Measurements from ENCODE around the gene FAR1. TPM values are rescaled to one million over a fixed set of nuclear protein-coding genes. Genes with fewer than 3 reads are reported as not detected.

FAR1 gene
- total and polyA plus RNA-seq, 2 of the 4 experiments (the other 2 are of a cell fraction): 35.3 to 119 TPM

GRCh38 chr11:13701506-13701905 lies 33.0 kb downstream of the FAR1 start:
- peaks cover 7% of the 10 kb centered on the region for H3K36me3 ChIP-seq (ENCODE audit: control insufficient read depth, insufficient read depth, low read length)

More at GRCh38 chr11:13701506-13701905, 33.0 kb downstream of the FAR1 start:
- H3K4me3 ChIP-seq (ENCODE audit: insufficient read depth, low read depth, low read length): no peak overlapping the region
- POLR2A ChIA-PET (ENCODE audit: unreplicated experiment): no interaction called here
- H3K27ac ChIP-seq (ENCODE audit: insufficient read depth, low read length): no peak overlapping the region
- H2BK20ac ChIP-seq (ENCODE audit: low read depth, low read length): no peak overlapping the region
- WGBS, 2 experiments (ENCODE audit: extremely low coverage in 2 of 2, insufficient read length in 1 of 2): no CpG with 5 or more reads among the region's 2 CpGs
- dilution Hi-C loops (cut with HindIII; ENCODE audit: low sequenced_read_pairs, unreplicated experiment): no loop called here
- H3K4ac ChIP-seq (ENCODE audit: low read depth, low read length): no peak overlapping the region
- no peak overlapping the region for H3K56ac ChIP-seq (ENCODE audit: extremely low read depth, insufficient read depth, low read length)
- H4K91ac ChIP-seq (ENCODE audit: insufficient read depth, low read depth, low read length): no peak overlapping the region
- no peaks in the 10 kb centered on the region for H3K9me3 ChIP-seq (ENCODE audit: control insufficient read depth, insufficient read depth, low read length)
- H2AFZ ChIP-seq (replicated peaks; ENCODE audit: low read length, poor library complexity): no peak overlapping the region
- H3K79me1 ChIP-seq (ENCODE audit: low read depth in 1 of 2, low read length in 2 of 2): peaks cover 14 to 16% of the 10 kb centered on the region in 2 experiments
- H3K27me3 ChIP-seq (ENCODE audit: control insufficient read depth, insufficient read depth, low read length): no peaks in the 10 kb centered on the region
- H2BK5ac ChIP-seq (ENCODE audit: low read depth, low read length, poor library complexity, severe bottlenecking): no peak overlapping the region
- no peaks in the 10 kb centered on the region for H3K9me1 ChIP-seq (ENCODE audit: insufficient read depth, low read length)
- DNase-seq (no peak), ATAC-seq (ENCODE audit: low read depth) (no peak)
- TF ChIP-seq, protein P1, sequence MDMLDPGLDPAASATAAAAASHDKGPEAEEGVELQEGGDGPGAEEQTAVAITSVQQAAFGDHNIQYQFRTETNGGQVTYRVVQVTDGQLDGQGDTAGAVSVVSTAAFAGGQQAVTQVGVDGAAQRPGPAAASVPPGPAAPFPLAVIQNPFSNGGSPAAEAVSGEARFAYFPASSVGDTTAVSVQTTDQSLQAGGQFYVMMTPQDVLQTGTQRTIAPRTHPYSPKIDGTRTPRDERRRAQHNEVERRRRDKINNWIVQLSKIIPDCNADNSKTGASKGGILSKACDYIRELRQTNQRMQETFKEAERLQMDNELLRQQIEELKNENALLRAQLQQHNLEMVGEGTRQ (IDR thresholded peaks at IDR 0.05; ENCODE audit: low read depth, low read length): no peak
- no peak for TF ChIP-seq RCOR1 (IDR thresholded peaks at IDR 0.05; ENCODE audit: insufficient replicate concordance, low read length)
- no peak for TF ChIP-seq SMC3 (IDR thresholded peaks at IDR 0.05; ENCODE audit: low read depth, low read length)
- TF ChIP-seq RFX5 (IDR thresholded peaks at IDR 0.05; ENCODE audit: low read depth, low read length): no peak
- no peak for TF ChIP-seq RAD21 (IDR thresholded peaks at IDR 0.05; ENCODE audit: low read length)
- no peak for TF ChIP-seq NFE2L2 (IDR thresholded peaks at IDR 0.05; ENCODE audit: low read depth, low read length)
- no peak for TF ChIP-seq POLR2A (IDR thresholded peaks at IDR 0.05; ENCODE audit: low read depth, low read length)
- intact Hi-C loops (cut with micrococcal nuclease): no loop called here
- no TSS peak for BruUV-seq (replicated peaks)
- H2AK5ac ChIP-seq (ENCODE audit: low read depth, low read length): no peak overlapping the region
- no peaks in the 10 kb centered on the region for H3K4me1 ChIP-seq (ENCODE audit: control insufficient read depth, insufficient read depth, low read length)
- H3K23ac ChIP-seq (ENCODE audit: low read depth, low read length): no peak overlapping the region
- CTCF ChIA-PET: interaction anchor here (1.1 to 1.5 kb wide), 2 partner anchors 10 to 15 kb away, joined by 3 to 4 read pairs; no protein-coding TSS in a partner anchor
- H3K18ac ChIP-seq (ENCODE audit: low read depth, low read length): no peak overlapping the region
- H4K8ac ChIP-seq (ENCODE audit: low read depth in 2 of 2, low read length in 2 of 2): no peak overlapping the region
- no peaks in the 10 kb centered on the region for H4K20me1 ChIP-seq (ENCODE audit: insufficient read depth, low read length)
- no peak overlapping the region for H3K4me2 ChIP-seq (ENCODE audit: low read depth, low read length)
- H2BK120ac ChIP-seq (ENCODE audit: low read depth, low read length): no peak overlapping the region
- no peak overlapping the region for H4K5ac ChIP-seq (ENCODE audit: low read depth, low read length)
- in situ Hi-C loops (cut with MboI; ENCODE audit: low sequenced_read_pairs): no loop called here
- H3K9ac ChIP-seq (ENCODE audit: low read depth, low read length): no peak overlapping the region
- no peak overlapping the region for H3K14ac ChIP-seq (replicated peaks; ENCODE audit: low read depth, low read length)
- no peak overlapping the region for H2AK9ac ChIP-seq (replicated peaks; ENCODE audit: low read depth, low read length, poor library complexity)
- H2BK15ac ChIP-seq (ENCODE audit: low read depth, low read length): no peak overlapping the region
